PFSK-1 (cell line): ENCODE data around the gene ITGAE.

Experiments
- SIN3A ChIP-seq: IDR thresholded peaks from 2 replicates; pipeline ENCODE4 v1.6.1; 2012; ENCODE audit warnings: mild to moderate bottlenecking, low read length, moderate library complexity, borderline replicate concordance; ENCODE audit not compliant: insufficient read depth
- TF ChIP-seq, protein P1 (sequence below), 2 experiments: IDR thresholded peaks; 2 replicates each; pipeline versions ENCODE4 v1.6.1 to v1.8.0; 2011 to 2012; ENCODE audit warnings: low read depth in 2 of 2, low read length in 2 of 2, control low read depth in 1 of 2, inconsistent platforms in 1 of 2, mild to moderate bottlenecking in 1 of 2, moderate library complexity in 1 of 2; ENCODE audit not compliant: insufficient read depth in 1 of 2

DNA sequence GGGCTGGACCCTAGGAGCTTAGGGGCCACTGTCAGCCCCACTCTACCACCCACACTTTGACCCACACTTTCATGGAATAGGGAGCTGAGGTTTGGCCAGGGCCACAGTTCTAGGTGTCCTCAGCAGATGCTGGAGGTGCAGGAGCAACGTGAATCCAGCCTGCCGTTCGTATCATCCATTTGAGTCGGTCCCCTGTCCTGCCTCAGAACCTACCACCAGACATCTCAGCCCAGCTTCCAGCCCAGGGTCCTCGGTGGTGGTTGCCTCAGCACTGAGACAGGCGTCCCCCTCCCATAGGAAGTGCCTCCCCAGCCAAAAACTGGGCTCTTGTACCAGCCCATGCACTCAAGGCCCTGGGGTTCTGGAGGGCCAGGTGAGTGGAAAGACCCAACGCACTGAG is 359 bp upstream of the ITGAE start:
- TF ChIP-seq, protein P1, sequence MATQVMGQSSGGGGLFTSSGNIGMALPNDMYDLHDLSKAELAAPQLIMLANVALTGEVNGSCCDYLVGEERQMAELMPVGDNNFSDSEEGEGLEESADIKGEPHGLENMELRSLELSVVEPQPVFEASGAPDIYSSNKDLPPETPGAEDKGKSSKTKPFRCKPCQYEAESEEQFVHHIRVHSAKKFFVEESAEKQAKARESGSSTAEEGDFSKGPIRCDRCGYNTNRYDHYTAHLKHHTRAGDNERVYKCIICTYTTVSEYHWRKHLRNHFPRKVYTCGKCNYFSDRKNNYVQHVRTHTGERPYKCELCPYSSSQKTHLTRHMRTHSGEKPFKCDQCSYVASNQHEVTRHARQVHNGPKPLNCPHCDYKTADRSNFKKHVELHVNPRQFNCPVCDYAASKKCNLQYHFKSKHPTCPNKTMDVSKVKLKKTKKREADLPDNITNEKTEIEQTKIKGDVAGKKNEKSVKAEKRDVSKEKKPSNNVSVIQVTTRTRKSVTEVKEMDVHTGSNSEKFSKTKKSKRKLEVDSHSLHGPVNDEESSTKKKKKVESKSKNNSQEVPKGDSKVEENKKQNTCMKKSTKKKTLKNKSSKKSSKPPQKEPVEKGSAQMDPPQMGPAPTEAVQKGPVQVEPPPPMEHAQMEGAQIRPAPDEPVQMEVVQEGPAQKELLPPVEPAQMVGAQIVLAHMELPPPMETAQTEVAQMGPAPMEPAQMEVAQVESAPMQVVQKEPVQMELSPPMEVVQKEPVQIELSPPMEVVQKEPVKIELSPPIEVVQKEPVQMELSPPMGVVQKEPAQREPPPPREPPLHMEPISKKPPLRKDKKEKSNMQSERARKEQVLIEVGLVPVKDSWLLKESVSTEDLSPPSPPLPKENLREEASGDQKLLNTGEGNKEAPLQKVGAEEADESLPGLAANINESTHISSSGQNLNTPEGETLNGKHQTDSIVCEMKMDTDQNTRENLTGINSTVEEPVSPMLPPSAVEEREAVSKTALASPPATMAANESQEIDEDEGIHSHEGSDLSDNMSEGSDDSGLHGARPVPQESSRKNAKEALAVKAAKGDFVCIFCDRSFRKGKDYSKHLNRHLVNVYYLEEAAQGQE (IDR thresholded peaks at IDR 0.05; ENCODE audit: insufficient read depth in 1 of 2, low read depth in 2 of 2, low read length in 2 of 2): no peak
- TF ChIP-seq SIN3A: no peak
